ENCODE measurements around the gene BBS7.

Gene BBS7, protein sequence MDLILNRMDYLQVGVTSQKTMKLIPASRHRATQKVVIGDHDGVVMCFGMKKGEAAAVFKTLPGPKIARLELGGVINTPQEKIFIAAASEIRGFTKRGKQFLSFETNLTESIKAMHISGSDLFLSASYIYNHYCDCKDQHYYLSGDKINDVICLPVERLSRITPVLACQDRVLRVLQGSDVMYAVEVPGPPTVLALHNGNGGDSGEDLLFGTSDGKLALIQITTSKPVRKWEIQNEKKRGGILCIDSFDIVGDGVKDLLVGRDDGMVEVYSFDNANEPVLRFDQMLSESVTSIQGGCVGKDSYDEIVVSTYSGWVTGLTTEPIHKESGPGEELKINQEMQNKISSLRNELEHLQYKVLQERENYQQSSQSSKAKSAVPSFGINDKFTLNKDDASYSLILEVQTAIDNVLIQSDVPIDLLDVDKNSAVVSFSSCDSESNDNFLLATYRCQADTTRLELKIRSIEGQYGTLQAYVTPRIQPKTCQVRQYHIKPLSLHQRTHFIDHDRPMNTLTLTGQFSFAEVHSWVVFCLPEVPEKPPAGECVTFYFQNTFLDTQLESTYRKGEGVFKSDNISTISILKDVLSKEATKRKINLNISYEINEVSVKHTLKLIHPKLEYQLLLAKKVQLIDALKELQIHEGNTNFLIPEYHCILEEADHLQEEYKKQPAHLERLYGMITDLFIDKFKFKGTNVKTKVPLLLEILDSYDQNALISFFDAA

DNA sequence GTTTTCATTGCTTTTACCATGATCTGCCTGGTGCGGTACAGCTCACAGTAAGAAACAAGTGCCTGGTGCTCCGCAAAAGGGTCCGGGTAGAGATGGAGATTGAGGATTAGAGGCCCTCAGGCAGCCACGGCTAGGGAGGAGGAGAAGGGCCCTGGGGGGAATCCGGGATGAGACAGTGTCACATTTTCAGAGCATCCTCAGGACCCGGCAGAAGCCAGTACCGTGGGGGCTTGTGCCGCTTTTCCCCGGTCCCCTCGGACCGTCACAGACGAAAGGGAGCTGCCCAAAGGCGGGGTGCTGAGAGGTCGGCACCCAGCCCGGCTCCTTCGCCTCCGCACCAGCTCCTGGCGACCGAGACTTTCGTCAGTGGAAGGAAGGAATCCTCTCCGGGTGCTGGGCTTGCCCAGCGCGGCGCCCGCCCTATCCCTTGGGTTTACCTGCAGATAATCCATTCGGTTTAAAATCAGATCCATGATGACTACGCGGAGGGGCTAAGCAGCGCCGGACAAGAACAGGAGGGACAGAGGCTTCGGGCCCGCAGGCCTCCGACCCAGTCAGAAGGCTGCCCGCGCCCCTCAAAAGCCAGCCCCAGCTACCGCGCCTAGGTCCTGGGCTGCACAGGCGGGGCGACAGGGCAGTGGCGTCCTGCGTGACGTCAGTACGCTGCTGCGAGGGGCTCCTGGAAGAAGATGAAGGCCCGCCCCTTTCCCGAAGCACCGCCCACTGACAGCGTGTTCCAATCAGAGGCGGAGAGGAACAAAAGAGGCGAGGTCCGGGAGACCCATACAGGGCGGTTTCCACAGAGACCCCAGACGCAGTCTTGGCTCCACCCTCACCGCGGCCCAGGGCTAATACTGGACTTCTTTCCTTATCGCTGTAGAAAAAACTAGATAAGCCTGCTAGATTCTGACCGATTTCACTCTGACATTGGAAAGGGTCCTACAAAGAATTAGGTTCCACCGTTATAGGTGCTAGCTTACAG is at the start of gene BBS7:
Gene BBS7, minus strand, starts transcription at position 634 of the 982 bp plus-strand sequence. Its CDS starts 161 bp downstream, at position 473.
- peak; percentile 94 for DNase-seq

DNA sequence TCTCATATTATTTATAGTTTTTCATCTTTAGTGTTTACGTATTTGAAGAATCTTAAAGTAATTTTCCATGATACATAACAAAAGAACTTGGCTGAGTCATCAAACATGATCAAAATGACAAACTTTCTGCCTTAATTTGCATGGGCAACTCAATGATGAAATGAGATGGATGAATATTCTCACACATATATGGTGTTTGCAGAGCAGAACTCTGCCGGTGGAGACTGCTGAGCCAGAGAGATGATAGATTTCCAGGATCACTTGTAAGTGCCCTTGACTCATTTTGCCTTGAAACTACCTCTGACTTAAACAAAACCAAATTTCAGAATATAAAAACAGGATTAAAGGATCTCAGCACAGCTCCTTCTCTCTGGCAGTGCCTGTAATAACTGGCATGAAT is 43.4 kb upstream of the BBS7 start:
- DNase-seq = no peak

DNA sequence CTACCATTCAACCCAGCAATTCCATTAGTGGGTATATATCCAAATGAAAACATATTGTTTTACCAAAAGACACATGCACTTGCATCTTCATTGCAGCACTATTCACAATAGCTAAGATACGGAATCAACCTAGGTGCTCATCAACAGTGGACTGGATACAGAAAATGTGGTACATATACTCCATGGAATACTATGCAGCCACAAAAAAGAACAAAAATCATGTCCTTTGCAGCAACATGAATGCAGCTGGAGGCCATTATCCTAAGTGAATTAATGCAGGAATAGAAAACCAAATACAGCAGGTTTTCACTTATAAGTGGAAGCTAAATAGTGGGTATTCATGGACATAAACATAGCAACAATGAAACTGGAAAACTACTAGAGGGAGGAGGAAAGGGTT is 38.1 kb upstream of the BBS7 start:
- no peak for DNase-seq

DNA sequence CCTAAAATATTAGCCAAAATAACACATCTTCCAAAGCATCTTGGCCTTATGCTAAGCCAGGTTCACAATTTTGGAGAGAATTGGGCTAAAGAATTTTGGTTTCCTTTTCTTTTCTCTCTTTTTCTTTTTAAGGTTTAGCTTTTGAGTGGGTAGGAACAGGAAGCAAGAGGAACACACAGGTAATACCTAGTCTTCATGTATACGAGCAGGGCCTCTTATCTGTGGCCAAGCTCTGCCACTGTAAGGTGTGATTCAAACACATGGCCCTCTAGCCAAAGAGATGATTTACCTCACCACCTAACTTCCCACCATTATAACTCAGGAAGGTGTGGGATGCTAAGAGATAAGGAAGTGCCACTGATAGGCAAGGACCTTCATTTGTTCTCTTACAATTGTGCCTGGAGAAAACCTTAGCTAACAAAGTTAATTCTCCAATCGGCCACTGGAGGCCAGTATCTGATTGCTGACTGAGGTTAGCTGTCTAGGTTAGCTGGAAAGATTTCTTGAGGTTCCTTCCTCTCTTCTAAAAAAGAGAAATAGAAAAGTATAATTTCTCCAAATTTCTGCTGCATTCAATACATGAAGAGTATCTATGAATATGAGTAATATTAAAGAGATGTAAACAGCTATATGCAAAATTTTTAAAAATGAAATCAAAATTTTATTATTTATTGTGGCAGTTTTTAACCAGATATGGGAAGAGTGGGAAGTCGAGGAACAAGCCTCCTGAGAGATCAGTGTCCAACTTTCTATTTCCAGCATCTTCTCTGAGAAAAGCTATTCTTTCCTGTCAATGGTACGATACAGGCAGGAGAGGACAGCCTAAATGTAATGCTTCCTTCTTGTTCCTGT is 30.1 kb upstream of the BBS7 start:
- peak; percentile 61 for DNase-seq

DNA sequence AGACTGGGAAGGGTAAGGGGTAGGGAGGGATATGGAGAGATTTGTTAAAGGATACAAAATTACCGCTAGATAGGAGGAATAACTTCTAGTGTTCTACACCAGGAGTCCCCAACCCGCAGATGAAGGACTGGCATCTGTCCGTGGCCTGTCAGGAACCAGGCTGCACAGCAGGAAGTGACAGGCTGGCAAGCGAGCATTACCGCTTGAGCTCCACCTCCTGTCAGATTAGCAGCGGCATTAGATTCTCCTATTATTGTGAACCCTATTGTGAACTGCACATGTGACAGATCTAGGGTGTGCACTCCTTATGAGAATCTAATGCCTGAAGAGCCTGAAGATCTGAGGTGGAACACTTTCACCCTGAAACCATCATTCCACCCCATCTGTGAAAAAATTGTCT is 27.9 kb upstream of the BBS7 start:
- DNase-seq = peak; percentile 12

DNA sequence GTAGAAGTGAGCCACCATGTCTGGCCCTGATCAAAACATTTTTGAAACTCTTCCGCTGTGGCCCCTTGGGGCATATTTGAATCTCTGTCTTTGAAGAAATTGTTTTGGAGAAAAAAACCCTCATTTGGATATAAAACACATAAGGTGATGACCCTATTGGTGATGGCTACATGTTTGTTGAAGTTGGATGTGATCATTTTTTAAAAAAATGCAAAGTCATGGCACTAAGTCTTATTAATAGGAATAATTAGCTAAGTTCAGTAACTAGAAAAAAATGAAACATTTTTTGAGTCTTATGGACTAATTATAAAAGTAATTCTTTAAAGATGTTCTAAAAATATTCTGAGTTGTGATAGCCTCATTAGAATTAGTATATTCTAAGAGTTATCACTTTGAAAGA is 17.9 kb upstream of the BBS7 start:
- no peak for DNase-seq

DNA sequence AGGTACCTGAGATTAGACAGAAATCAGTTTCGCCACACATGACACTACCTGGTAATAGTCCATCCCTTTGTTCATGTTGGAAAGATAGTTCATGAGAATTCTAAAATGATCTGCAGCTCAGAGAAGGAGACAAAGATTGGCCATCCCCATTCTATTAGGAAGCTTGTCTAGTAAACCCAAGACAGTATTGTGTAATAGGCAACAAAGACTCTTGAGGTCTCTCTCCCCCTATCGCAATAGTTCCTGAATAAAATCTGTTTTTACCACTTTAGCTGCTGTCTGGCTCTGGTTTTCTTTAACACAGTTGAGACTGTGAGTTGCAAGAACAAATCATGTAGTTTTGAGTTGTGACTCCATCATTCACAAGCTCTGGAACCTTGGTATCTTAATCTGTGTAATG is 14.8 kb upstream of the BBS7 start:
- DNase-seq = no peak

DNA sequence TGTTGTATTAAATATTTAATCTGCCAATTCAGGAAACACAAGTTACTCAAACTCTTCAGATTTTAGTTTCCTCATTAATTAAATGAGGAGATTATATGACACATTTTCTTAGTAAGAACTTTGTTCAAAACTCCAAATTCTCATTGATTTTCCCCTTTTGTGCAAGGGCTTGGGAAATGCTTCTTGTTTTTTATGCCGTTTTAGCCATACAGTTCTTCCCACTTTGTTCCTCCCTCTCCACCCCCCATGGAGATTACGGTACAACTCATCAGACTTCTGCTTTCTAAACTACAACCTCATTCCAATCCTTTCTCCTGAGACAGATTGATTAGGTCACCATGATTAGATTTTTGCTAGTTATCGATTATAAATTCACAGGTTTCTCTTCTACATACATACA is 10.9 kb upstream of the BBS7 start:
- no peak for DNase-seq

DNA sequence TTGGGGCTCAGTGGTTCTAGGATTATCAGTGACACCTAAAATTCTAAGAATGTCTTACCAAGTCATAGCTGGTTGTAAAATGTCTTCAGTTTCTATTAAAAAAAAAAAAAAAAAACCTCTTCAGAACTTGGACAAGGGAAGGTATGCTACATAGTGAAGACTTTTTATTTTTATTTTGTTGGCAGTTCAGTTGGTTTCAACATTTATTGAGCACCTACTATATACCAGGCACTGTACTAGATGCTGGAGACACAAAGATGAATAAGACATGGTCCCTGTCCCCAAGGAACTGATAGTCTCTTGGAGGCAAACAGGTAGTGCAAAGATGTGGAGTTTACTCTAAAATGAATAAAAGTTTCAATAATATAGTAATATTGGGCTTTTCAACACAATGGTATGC is 8.9 kb upstream of the BBS7 start:
- no peak for DNase-seq

DNA sequence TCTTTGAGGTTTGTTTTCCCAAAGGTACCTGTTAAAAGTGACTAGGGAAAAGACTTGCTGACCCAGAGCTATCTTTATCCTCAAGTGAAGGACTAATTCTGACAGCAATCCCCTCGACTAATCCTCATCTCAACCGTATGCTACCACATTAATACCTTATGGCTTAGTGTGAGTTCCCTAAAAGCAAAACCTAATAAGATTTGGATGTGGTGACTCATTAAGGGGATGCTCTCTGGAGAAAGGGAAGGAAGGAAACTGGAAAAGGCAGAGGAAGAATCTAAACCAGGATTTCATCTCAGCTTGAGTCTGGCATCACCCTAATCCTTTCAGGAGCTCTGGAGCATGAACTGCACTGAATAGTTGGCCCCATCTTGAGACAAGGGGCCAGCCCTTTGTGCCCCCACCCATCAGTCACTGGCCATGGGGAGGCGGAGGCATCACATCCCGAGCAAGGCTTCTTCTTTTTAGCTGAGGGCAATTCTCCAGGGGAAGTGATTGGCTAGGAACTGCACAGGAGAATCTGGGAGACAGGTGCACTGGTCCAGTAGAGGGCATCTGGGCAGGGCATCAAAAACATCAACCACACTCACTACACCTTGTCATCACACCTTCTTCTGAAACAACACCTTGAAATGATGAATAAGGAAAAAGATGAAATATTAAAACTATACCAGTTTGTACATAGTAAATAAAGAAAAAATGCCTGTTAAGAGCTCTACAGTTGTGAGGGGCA is 6.9 kb upstream of the BBS7 start:
- no peak for DNase-seq

DNA sequence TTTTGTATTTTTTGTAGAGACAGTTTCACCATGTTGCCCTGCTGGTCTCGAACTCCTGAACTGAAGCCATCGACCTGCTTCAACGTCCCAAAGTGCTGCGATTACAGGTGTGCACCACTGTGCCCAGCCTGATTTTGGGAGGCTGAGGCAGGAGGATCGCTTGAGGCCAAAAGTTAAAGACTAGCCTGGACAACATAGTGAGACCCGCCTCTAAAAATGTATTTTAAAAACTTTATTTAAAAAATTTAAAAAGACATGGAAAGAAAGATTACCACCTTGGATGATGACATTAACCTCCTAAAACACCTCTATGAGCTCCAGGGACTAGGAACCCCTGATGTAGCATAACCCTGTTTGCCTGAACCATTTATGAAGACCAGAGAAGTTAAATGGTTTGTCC is 5.8 kb upstream of the BBS7 start:
- no peak for DNase-seq

DNA sequence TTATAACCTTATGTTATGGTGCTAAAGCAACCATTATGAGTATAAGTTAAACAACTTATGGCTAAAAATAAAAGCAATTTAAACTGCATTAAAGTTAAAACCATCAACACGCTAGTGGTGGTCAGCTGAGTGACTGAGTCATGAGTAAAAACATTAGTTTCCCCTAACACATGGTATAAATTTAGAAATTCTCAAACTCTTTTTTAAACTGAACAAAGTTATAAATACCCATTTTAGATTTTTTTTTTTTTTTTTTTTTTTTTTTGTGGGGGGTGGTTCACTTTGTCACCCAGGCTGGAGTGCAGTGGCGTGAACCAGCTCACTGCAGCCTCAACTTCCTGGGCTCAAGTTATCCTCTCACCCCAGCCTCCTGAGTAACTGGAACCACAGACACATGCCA is 5.4 kb upstream of the BBS7 start:
- DNase-seq = no peak

DNA sequence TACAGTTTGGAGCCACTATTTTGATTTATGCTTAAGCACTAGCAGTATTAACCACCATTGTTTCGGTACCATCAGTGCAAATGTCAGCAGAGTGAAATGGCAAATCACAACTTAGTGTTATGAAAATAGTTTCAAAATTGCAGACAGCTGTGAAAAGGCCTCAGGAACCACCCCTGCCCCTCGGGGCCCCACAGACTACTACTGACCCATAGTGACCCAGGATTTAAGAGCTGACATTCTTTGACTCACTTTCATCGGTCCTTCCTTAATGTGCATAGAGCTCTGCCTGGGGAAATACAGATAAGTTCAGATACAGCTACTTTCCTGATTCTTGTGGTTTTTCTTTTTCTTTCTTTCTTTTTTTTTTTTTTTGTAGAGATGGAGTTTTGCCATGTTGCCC is 3.3 kb upstream of the BBS7 start:
- no peak for DNase-seq

DNA sequence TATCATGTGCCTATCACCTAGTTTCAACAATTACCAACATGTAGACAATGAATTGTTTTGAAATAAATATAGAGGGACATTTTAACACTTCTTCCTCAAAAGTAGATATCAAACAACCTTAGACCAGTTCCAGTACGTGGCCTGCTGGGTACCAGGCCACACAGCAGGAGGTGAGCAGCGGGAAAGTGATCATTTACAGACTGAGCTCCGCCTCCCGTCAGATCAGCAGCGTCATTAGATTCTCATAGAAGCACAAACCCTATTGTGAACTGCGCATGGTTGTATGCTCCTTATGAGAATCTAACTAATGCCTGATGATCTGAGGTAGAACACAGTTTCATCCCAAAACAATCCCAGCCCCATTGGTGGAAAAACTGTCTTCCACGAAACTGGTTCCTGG is 6.5 kb downstream of the BBS7 start:
- no peak for DNase-seq

DNA sequence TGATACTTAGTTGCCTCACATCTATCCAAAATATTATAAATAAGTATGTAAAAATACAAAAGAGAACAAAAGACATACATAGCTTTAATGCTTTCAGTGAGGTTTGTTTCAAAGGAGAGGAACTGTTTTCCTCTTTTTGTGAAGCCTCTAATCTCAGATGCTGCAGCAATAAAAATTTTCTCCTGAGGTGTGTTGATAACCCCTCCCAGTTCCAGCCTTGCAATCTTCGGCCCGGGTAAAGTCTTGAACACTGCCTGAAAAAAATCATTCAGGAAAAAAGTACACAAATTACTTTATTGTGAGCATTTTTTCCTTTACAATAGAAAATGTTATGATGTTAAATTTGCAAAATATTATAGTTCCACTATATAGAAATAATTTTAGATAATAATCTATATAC is 8.8 kb downstream of the BBS7 start:
- DNase-seq = no peak

DNA sequence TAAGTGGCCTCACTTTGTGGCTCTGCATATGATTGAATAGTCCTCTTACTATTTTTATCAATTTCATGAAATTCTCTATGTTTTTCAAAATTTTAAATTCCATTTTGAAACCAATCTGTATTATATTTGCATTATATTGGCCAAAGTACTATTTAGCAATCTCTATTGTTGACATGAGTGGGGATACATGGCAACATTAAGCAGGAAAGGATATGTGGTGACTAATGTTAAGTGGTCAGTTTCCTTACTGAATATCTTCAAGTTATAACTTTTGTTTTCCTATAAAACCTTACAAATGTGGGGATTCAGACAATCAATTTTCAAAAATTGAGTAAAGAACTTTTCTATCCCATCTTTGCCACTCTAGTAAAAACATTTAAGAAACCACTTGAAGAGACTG is 10.2 kb downstream of the BBS7 start:
- no peak for DNase-seq

DNA sequence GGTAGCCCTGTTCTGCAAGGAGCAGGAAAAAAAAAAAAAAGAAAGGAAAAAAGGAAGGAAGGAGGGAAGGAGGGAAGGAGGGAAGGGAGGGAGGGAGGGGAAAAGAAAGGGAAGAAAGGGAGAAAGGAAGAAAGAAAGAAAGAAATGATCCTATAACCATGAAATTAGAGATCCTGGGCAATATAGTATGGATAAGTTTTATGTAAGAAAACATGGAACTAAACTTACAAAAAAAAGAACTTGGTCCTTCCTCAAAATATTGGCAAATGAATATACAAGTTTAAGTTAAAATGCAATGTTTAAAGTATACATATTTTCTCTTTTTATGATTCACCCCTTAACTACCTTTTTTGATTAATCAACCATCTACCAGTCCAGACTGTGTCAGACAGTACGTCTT is 18.9 kb downstream of the BBS7 start:
- DNase-seq = no peak

DNA sequence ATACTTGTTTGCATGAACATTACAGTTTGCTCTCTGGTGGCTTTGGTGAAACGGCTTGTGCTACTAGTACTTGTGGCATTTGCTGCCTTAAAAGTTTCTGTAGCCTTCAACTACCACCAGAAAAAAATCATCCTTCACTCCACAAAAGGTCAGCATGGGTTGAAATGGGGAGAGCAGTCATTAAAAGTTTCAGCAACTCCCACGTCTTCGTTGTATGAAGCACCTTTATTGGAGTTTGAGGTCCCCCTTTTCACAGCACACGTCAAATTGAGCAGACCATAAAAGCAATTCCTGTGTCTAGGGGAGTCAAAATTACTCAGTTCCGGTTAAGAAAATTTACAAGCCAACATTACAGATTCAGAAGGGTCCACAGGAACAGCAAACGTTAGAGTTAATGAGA is 23.6 kb downstream of the BBS7 start:
- no peak for DNase-seq

DNA sequence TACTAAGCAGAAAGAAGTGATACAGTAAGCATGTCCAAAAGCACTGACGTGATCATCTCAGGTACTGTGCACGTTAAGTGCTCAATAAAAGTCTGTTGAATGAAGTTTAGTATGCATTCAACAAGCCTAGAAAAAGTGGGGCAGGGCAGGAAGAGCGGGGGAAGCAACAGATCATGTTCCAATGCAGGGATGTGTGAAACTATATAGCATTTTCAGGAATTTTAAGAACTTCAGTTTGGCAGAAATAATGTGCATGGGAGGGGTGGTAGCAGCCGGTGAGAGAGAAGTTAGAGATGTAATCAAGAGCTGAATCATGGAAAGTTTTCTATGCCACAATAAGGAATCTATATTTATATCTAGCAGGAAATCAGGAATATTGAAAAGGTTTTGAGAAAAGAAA is 27.4 kb downstream of the BBS7 start:
- DNase-seq = no peak

DNA sequence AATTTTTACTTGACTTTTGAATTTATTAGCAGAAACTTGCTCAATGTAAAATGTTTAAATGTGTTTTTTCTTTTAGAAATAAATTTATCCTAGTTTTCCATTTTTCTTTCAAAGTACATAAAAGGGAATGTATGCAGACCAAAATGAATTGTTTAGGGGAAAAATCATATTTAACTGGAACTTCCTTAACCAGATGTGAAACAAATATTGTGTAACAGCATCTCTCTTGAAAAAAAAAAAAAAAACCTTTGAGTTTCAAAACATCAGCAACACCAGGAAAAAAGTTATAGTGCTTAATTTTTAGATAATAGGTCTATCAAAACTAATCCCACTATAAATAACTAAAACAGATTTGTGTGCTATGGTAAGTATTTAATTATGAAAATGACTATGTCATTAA is 32.1 kb downstream of the BBS7 start:
- DNase-seq = no peak

DNA sequence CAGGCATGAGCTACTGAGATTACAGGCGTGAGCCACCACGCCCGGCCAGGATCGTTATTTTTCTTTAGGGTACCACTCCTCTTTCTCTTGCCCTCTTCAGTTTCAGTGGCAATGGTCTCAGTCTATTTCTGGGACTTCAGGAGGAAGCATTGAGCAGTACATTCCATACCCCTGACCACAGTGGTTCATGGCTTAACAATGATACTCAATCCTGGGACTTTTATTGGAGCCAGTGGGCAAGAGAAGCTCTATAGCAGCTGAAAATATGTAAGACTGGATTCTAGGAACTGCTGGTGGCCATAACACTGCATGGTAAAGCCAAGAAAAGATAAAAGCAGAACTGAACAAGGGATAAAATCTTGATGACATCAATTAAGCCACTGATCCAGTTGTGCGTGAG is 40.8 kb downstream of the BBS7 start:
- DNase-seq = no peak

DNA sequence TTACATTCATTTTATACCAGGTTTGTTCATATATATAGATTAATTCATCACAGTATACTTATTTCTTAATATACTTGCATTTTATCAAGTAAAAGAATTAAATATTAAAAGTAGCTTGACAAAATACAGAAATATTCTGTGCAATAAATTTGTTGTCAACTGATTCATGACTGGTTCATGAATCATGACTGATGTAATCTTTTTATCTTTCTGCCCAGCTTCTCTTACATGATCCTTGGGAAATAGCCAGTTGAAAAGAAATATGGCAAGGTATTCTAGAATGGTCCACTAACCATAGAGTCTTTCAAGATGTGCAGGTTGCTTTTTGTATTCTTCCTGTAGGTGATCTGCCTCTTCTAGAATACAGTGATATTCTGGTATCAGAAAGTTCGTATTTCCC is 42.4 kb downstream of the BBS7 start:
- no peak for DNase-seq

All from CD4-positive, alpha-beta T cell treated with Interleukin-4 for 4 hours (primary cell).